Stimulated activated CD4-positive, alpha-beta T cell treated with anti-CD3 and anti-CD28 coated beads, TNF-alpha, amount 100 ng/mL, for 1 hour (primary cell): ENCODE data around the gene RFX5.
"Not testable (repeated sequence)": the region's sequence is repeated elsewhere in the genome, so short reads cannot be mapped to it uniquely, and the experiment has no call there.

Source experiments
- DNase-seq, 3 donors: peaks; one replicate each; pipeline ENCODE4 v3.0.0-alpha.2; 2020; ENCODE audit warnings: low read depth in 3 of 3, low spot score in 1 of 3

The RFX5 gene

DNA sequence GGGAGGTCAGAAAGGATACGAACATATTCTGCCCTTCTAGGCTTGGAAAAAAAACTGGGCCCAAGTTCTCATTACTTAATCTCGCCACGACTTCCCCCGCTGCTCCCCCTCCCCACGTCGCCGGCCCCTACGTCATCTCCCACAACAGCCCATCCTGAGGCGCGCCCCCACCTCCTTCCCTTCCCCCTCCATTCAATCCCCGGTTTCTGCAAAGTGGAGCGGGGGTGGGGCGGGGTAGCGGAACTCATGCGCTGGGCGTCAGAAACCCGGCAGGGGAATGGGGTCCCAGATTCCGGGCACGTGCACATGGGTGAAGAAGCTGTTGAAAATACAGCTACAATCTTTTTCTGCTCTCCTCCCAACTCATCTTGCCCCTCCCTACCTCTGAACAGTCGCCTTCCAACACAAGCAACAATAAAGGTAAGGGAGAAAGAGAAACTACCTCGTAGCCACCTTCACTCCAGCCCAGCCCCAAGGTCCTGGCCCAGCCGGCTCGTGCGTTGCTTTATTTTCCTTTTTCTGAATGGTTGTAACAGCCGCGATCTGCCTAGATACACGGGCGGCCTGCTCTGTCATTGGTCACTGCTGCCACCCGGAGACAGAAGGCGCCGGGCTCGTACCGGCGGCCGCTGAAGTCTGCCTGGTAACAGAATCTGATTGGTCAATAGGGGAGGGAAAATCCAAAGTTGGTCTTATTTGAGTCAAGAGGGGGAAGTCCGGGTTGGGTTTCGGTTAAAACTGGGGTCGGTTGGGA, at the start of gene RFX5:
Gene RFX5 (minus strand): TSS at position 484 of the 754 bp plus-strand sequence. CDS start 932 bp downstream, outside the sequence.
- peak; percentile 75 to 90 (median 85) for DNase-seq

DNA sequence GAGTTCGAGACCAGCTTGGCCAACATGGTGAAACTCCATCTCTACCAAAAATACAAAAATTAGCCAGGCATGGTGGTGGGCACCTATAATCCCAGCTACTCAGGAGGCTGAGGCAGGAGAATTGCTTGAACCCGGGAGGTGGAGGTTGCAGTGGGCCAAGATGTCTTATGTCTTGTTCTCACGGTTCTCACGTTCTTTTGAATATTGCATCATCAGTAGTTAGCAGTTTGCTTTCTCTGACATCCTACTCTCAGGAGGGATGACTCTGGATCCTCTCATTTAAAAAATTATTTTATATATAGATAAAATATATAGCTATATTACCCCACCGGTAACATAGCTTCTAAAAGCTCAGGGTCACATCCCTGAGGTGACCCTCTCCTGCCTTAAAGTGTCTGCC, 49.2 kb upstream of the RFX5 start:
- DNase-seq: not testable (repeated sequence)

DNA sequence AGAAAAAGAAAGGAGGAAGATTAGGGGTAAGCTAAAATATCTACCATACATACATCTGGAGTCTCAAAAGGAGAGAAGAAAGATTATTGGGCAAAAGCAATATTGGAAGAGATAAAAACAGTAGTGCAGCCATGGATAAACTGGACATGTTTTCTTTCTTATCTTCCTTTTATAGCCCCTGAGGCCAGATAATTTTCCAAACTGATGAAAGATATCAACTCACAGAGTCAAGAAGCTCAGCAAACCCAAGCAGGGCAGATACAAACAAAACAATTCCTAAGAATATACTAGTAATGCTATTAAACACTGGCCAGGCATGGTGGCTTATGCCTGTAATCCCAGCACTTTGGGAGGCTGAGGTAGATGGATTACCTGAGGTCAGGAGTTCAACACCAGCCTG, 46.5 kb upstream of the RFX5 start:
- no peak for DNase-seq

DNA sequence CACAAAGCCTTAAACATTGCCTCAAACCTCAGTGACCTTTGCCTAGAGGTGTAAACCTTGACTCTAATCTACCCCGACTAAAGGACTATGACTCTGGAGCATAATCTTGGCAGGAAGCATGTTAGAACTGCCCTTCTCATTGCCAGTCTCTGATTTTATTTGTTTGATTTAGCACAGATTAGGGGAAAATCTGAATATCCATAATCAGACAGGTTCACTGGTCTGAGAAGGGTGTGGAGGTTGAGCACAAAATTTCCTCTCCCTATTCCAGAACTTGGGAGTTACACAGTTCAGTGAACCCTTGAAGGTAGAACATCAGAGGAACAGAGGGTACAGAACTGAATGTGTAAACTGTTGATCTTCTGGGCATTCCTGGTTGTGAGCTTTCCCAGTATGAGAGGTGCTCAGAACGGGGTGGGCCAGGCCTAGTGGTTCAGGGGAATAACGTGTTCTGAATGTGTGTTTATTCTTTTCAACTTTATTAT, 44.1 kb upstream of the RFX5 start:
- DNase-seq: no peak

DNA sequence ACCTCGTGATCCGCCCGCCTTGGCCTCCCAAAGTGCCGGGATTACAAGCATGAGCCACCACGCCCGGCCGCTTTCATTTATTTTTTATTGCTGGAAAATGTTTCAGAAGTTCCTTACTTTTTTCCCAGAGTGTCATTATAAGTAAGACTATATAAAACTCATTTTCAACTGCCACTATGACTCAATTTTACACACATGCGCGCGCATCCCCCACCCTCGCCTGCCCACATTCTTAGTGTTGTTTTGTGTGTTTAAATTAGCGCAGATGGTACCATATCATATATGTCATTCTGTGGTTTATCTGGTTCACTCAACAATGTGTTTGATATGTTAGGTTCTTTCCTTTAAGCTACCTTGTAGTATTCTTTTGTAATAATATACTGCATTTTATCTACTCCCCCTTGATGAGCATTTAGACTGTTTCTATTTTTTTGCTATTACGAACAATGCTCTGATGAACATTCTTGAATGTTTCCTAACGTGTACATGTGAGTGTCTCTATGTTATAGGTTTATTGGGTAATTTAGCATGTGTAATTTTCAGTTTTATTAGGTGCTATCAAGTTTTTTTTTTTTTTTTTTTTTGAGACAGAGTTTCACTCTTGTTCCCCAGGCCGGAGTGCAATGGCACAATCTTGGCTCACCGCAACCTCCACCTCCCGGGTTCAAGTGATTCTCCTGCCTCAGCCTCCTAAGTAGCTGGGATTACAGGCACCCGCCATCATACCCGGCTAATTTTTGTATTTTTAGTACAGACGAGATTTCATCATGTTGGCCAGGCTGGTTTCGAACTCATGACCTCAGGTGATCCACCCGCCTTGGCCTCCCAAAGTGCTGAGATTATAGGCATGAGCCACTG, 43.4 kb upstream of the RFX5 start:
- not testable (repeated sequence) for DNase-seq

DNA sequence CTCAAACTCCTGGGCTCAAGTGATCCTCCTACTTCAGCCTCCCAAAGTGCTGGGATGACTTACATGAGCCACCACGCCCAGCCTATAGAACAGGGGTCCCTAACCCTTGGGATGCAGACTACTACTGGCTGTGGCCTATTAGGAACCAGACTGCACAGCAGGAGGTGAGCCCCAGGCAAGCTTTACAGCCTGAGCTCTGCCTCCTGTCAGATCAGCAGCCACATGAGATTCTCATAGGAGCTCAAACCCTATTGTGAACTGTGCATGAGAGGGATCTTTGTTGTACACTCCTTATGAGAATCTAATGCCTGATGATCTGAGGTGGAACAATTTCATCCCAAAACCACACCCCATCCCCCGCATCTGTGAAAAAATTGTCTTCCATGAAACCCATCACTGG, 39.0 kb upstream of the RFX5 start:
- DNase-seq: no peak

DNA sequence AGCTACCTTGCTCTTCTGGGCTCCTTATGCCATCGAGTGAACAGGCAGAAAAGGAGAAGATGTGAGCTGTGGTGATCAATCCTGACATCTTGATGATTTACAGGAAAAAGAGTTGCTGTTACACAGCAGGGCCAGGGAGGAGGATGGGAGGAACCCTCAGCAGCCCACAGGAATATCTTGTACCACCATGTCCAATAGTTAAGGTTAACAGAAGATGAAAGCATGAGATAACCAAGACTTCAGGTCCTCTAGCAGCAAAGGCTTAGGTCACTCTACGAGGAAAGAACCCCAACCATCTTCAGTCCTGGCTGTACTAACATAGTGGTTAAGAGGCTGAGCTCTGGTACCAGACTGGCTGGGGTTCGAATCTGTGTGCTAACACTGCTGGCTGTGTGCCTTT, 37.5 kb upstream of the RFX5 start:
- DNase-seq: no peak

DNA sequence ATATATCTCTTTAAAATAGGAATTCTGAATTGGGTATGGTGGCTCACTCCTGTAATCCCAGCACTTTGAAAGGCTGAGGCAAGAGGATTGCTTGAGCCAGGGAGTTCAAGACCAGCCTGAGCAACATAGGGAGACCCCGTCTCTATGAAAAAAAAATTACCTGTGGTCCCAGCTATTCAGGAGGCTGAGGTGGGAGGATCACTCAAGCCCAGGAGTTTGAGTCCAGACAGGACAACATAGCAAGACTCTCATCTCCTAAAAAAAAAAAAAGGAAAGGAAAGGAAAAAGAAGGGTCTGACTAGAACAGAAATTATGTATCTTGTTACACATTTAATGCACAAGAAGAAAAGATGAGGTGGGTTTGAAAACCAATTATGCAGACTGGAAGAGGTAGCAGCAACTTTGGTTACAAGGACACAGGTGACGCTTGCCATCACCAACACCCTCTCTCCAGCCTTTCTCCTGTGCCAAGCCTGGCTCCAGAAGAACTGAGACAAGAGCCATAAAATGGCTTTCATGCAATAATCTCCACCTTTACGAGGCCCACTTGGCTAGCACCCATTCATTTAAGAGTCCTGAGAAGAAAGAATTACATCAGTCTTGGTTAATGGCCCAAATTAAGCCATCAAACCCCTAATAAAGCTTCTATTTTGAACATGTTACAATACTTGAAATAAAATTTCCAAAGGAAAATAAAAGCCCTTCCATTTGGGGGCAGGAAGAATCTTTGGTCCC, 30.3 kb upstream of the RFX5 start:
- DNase-seq: no peak

DNA sequence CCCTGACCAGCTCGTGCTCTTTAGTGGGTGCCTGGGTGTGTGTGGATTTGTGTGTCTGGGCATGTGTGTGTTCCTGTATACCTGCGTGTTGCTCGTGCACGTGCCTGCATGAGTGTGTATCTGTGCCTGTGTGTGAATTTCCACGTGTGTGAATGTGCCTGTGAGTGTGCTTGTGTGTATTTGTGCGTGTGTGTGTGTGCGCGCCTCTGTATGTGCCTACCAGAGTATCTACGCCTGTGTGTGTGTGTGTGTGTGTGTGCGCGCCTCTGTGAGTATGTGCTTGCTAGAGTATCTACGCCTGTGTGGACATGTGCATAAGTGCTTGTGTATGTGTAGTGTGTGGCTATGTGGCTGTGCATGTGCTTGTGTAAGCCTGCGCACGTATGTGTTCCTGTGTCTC, 26.1 kb upstream of the RFX5 start:
- DNase-seq: no peak

DNA sequence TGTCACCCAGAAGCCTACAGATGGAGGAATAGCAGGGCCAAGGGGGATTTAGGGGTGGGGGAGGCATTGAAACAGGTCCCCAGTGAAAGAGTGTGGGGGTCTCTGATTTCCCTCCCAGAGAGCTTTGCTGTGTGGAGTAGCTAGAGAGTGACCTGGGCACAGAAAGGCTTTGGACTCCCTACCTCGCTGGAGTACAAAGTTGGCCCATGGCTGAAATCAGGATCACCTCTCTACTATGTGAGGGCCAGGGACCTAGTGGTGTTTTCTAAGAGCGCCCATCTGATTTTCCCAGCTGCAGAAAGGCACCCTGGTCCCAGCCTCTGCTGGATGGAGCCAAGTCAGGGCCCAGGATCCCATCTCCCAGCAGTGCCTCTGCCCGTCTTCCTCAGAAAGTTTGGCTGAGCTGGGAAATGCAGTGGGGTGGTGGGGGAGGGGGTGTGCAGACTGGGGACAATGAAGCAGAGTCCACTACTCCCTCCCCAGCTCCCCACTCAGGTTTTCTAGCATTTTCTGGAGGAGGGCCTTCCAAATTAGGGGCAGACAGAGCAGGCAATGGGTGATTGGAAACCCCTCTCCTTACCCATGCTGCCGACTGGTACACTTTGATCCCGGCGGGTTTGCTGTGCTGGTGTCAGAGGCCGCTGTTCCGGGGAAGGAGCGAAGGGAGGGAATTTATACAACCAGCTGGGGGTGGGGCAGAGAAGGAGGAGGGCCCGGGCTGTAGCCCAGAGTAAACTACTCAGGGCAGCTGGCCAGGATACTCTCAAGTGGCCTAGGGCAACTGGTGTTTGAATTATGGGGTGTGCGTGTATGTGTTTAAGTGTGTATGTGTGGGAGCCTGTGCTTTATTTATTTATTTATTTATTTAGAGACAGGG, 25.2 kb upstream of the RFX5 start, which contains the start of gene SELENBP1:
Gene SELENBP1 (minus strand): TSS at position 648 of the 877 bp plus-strand sequence. CDS start 64 bp downstream, at position 584.
- no peak for DNase-seq

DNA sequence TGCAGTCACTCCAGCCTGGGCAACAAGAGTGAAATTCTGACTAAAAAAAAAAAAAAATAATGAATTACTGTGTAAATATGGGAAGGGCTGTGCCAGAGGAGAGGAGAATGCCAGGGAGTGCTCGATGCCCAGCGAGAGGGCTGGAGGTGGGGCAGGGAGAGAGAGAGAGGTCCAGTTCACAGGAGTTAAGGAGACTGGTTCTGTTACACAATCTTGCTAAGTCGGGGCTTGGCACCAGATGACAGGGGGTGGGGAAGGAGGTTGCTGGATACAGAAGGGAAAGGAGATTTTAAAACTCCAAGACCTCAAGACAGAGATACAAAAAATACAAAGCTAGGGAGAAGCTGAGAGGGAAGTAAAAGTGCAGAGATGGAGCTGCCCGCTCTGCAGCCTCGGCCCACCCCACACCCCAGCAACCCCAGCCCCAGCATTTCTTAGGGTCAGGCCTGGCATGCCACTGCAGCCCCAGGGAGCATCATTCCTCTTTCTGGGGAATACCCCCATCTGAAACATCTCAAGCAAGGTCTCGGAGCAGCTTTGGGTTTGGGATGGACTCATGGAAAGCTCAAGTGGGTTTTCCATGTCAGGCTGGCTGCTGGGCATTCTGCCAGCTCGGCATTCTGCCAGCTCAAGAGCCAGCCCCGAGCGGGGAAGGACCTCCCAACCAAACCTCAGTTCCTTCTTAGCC, 24.5 kb upstream of the RFX5 start:
- DNase-seq: no peak

DNA sequence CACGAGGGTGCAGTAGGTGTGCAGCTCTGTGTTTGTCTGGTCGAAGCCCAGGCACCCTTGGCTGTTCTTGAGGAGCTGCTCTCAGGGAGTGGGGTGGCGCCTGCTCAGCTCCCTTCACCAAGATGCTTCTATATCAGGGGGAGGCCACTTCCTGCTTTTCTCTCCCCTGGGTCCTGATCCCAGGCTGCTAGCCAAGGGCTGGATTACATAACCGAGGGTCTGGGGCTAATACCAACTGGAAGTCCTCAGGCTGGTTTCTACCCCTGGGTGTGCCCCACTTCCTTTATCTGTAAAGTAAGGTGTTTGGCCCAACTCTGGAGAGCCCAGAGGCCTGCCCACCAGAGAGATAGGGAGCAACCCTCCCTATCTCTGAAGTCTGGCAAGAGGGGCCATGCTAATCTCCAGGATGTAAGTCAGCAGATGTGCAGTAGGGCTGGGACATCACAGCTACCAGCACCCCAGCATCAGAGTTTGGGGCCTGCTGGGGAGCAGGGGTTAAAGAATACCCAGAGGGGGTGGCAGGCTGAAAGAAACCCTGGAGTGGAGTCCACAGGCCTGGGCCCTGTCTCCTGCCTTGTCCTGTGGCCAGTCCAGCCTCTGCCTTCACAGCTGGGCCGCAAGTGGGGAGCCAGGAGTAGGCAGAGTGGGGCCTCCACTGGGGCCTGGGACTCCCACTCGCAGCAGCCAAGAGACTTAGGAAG, 23.3 kb upstream of the RFX5 start:
- DNase-seq: no peak

DNA sequence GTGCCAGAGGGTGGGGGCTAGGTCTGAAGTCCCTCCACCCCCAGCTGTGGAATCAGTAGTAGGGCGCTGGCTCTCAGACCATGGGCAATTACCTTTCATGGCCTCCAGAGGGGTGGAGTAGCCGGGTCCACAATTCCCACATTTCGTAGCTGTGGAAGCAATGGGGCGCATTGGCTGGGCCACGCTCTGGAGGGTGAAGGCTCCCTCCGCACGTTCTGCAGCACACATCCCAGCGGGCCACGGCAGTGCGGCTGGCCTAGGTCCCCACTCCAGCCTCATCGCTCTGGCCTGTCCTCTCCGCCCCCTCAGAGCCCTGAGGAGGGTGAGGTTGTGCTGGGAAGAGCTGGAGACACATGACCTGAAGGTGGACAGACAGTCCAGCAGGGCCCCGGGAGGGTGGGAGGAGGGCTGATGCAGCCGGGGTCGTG, 22.6 kb upstream of the RFX5 start:
- no peak for DNase-seq

DNA sequence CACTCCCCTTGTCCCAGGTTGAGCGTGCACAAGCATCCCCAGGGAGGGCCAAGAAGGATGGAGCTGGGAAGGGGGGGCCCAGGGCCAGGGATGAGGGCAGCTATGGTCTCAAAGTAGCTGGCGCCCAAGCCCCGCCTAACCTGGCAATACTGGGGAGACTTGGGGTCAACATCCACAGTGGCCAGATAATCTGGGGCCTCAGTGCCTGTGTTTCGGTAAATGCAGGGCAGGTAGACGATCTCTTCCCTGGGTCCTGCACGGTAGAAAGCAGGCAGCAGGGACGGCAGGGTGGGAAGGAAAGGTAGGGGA, 22.2 kb upstream of the RFX5 start:
- DNase-seq: no peak

DNA sequence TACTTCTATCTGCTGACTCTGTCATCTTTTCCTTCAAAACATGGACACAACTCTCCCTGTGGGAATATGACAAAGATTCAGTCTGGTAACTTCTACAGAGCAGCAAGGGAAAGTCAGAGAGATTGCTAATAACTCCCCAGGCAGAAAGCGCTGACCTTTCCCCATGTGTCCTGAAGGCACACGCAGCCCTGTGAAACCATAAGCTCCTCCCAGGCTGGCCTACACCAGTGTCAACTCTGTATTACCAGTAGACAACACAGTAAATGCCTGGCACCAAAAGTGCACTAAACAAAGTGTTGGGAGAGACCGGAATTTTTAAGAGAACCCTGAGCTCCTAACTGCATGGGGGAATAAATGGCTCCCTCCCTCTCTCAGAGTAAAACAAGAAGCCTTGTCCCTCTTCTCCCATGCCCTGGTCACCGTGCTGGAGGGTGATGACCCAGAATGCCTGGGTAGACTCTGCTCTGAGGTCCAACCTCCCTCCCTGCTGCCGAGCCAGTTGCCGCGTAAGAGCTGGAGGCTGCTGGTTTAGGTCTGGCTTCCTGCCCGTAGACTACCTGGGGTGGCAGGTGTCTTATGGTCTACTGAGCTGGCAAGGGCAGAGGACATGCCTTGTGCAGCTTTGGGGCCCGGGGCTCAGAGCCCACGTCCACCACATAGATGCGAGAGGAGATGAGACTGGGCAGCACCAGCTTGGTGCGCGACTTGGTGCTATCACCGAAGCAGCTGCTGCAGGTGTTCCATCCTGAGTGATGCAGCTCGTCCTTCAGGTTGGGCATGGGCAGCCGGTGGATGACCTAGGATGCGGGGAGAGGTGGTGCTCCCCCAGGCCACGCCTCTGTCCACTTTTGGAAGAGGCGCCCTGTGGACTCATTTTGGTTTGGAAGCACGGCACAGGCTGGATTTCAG, 21.6 kb upstream of the RFX5 start:
- DNase-seq: no peak

DNA sequence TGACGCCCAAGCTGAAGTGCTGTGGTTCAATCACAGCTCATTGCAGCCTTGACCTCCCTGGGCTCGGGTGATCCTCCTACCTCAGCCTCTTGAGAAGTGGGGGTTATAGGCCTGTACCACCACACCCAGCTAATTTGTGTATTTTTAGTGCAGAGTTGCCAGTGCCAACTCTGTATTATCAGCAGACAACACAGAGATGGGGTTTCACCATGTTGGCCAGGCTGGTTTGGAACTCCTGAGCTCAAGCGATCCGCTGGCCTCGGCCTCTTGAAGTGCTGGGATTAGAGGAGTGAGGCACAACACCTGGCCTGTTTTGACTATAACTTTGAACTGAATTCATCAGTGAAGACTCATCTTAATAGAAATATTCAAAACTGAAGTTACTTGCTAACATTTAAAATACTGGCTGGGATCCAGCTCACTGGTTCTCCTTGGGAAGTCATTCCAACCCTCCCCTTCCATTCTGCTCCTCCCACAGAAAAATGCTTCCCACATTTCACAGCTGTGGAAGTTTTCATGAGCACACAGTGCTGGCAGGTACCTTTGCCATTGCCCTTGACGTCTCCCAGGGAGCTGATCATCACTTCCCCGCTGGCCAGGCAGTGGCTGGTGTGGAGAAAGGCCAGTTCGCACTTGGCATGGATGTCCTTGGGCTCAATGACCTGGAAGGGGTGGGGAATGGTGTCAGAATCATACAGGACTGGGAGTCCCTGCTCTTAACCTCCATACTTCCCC, 20.8 kb upstream of the RFX5 start:
- DNase-seq: no peak

DNA sequence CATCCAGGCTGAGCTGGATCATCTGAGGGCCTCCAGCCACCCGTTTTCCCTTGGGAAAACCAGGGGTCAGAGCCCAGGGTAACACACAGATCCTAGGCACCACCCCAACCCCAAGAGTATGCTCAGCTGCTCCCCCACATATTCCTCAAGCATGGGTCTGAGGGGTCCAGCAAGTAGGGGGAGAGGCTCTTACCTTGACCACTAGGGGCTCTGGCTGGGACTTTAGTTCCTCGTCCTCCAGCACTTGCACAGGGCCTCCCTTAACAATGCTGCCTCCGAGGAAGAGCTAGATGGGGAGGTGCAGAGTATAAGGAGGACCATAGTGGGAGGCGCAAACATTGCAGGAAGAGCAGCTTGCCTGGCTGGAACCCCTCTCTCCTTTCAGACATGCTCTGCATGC, 17.9 kb upstream of the RFX5 start:
- no peak for DNase-seq
